Right atrium auricular region (tissue), 2 donors: ENCODE measurements around the gene ALDH1A1. TPM values are rescaled to one million over a fixed set of nuclear protein-coding genes. Genes with fewer than 3 reads are reported as not detected.

Experiments used
- DNase-seq: peaks from one replicate; pipeline ENCODE4 v3.0.0-alpha.2; 2019; ENCODE audit warnings: low spot score
- H3K27ac ChIP-seq, 2 donors: fragments of 200-600 bp; sonication (generic); 1 replicate in 1 of 2; 2 replicates in 1 of 2; pipeline ENCODE4 v1.5.1; 2016 to 2019
- H3K27me3 ChIP-seq, 2 donors: fragments of 200-600 bp; sonication (generic); one replicate each; pipeline versions ENCODE4 v1.5.1 to v1.6.0; 2017 to 2019
- H3K36me3 ChIP-seq: fragments of 200-600 bp; sonication (generic); one replicate; pipeline ENCODE4 v1.5.1; 2016
- H3K4me1 ChIP-seq, 2 donors: fragments of 200-600 bp; sonication (generic); one replicate each; pipeline versions ENCODE4 v1.5.1 to v1.6.0; 2017 to 2019
- H3K4me3 ChIP-seq, 2 donors: fragments of 200-600 bp; sonication (generic); 1 replicate in 1 of 2; 2 replicates in 1 of 2; pipeline ENCODE4 v1.5.1; 2017 to 2019; ENCODE audit warnings: mild to moderate bottlenecking in 1 of 2, moderate library complexity in 1 of 2
- H3K9me3 ChIP-seq, 2 donors: fragments of 200-600 bp; sonication (generic); one replicate each; pipeline ENCODE4 v1.5.1; 2019
- total RNA-seq, 2 donors: library from RNA; depleted of rRNA; stranded (reverse); fragments of >200 nt; gene quantifications; one replicate each; pipeline ENCODE4 v1.1.0, GENCODE V29; 2016
- TF ChIP-seq, protein P1 (sequence below), 2 donors: fragments of 200-600 bp; sonication (generic); IDR thresholded peaks; one replicate each; pipeline ENCODE4 v1.5.1; 2019; ENCODE audit warnings: antibody characterized with exemption in 2 of 2

Gene ALDH1A1
- total RNA-seq, 2 donors from 2014 or later = 24.0 to 32.2 TPM

DNA sequence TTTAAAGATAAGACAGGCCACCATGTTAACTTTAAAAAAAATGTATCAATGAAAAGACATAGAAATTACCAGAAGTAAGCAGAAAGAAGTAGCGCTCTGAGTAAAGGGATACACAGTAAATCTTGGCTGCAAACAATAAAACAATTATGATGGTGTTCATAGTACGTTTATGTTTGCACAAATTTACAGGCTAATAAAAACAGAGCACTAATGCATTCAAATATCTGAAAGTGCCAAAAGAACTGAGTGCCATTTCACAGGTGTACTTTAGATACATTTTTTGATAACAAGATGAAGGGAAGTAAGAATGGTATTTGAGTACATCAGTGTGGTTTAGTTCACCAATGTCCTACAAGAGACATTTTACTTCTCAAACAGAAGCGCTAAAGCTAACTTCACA is 32.9 kb upstream of the ALDH1A1 start:
- no peaks in the 10 kb centered on the region for H3K4me1 ChIP-seq
- H3K36me3 ChIP-seq = no peaks in the 10 kb centered on the region
- no peaks in the 10 kb centered on the region for H3K27me3 ChIP-seq
- H3K4me3 ChIP-seq = no peak overlapping the region
- TF ChIP-seq, protein P1, sequence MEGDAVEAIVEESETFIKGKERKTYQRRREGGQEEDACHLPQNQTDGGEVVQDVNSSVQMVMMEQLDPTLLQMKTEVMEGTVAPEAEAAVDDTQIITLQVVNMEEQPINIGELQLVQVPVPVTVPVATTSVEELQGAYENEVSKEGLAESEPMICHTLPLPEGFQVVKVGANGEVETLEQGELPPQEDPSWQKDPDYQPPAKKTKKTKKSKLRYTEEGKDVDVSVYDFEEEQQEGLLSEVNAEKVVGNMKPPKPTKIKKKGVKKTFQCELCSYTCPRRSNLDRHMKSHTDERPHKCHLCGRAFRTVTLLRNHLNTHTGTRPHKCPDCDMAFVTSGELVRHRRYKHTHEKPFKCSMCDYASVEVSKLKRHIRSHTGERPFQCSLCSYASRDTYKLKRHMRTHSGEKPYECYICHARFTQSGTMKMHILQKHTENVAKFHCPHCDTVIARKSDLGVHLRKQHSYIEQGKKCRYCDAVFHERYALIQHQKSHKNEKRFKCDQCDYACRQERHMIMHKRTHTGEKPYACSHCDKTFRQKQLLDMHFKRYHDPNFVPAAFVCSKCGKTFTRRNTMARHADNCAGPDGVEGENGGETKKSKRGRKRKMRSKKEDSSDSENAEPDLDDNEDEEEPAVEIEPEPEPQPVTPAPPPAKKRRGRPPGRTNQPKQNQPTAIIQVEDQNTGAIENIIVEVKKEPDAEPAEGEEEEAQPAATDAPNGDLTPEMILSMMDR (IDR thresholded peaks at IDR 0.05) = no peak
- no peaks in the 10 kb centered on the region for H3K9me3 ChIP-seq
- DNase-seq = no peak
- no peak overlapping the region for H3K27ac ChIP-seq

DNA sequence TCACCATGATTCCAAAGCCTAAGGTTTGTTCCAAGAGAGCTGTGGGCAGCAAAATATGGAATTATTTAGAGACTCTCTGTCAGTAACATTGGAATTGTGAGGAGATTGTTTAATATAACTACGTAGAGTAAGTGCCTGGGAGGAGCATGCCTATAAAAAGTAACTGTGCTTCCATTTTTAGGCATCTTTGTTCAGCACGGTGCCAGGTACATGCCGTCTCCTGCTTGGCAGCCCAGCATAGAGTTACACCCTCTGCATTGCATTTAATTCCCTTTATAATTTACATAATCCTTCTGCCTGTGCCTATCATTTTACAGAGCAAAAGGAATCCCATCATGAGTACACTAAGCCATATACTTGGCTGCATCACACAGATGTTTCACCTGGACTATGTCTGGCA is 32.1 kb upstream of the ALDH1A1 start:
- H3K4me1 ChIP-seq = no peaks in the 10 kb centered on the region
- DNase-seq = no peak
- no peaks in the 10 kb centered on the region for H3K36me3 ChIP-seq
- H3K27ac ChIP-seq = no peak overlapping the region
- H3K9me3 ChIP-seq = no peaks in the 10 kb centered on the region
- no peak overlapping the region for H3K4me3 ChIP-seq
- no peaks in the 10 kb centered on the region for H3K27me3 ChIP-seq
- TF ChIP-seq, protein P1 (IDR thresholded peaks at IDR 0.05) = no peak

DNA sequence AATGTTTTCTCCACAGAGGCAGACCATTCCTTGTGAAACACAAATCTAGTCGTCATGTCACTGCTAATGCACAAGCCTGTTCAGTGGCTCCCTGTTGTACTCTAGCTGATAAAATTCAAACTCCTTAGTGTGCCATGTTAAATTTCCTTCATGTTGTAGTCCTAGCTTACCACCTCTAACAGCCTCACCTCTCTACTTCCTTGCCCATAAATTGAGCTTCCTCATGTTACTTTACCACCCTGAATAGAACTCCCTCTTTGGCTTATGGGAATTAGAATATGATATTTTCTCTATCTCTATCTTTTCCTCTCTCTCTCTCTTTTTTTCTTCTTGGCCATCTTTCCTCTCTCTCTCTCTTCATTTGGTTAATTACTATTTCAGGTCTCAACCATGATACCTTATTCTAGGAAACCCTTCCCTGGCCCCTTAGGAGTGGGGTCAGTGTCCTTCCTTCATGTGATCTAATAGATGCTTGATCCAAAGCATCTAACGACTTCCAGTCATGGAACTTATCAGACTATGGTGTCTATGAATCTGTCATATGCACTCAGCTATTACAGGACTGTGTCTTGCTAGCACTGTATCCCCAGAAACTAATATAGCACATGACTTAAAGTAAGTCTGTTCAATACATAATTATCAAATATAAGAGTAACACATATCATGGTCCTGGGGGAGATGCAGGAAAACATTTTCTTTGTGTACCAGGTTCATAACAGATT is 31.5 kb upstream of the ALDH1A1 start:
- no peaks in the 10 kb centered on the region for H3K27me3 ChIP-seq
- TF ChIP-seq, protein P1 (IDR thresholded peaks at IDR 0.05) = no peak

DNA sequence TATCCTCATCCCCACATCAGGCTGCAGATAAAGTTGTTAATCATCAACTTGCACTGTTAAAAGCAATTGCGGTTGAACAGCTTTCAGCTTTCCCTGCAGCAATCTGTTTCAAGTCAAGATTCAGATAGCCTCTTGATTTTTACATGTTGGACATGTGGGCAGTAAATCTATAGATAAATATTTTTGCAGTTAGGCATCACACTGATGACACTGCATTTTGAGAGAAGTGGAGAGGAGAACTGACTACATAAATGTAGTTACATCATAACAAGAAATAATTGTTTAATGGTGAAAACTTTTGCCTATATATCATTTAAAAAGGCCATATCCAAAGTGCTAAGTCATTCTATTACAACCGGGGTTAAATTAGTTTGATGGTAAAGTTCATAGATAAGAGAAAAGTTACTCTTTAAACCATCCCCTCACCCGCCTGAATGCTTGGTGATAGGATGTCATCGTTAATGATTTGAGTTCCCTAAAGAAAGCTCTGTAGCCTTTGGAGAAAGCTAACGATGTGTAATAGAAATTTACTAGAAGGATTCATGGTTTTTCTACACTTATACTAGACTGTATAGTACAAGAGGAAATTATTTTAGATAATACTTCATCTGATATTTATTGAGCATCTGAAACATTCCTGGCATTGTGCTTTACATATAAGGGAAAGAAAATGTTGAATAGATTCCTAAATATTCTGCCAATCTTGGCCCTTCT is 30.8 kb upstream of the ALDH1A1 start:
- H3K27ac ChIP-seq = no peak overlapping the region
- DNase-seq = no peak

More for the DNA sequence above, 31.5 kb upstream of the ALDH1A1 start:
- H3K9me3 ChIP-seq = no peaks in the 10 kb centered on the region
- no peak overlapping the region for H3K4me3 ChIP-seq
- H3K36me3 ChIP-seq = no peaks in the 10 kb centered on the region
- DNase-seq = no peak
- no peak overlapping the region for H3K27ac ChIP-seq
- no peaks in the 10 kb centered on the region for H3K4me1 ChIP-seq

DNA sequence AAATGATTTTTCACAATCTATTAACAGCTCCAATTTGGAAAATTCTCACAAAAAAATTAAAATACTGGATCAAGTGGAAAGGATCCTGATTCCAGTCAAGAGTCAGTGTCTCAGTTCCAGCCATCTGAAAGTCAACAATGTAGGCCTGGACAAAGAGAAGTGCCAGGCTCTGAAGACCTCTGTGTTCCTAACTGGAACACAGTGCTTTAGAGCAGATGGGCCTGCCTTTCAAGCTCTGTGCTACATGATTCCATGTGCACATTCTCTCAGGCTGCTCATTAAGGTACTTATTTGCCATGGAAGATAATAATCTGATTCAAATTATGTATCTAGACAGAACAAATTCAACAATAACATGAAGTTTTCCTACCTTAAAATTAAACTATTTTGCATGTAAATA is 30.2 kb upstream of the ALDH1A1 start:
- Histone ChIP-seq H3K27me3 (no peaks in the 10 kb centered on the region), H3K9me3 (no peaks in the 10 kb centered on the region), H3K36me3 (no peaks in the 10 kb centered on the region), H3K4me3 (no peak overlapping the region), H3K27ac (no peak overlapping the region), H3K4me1 (no peaks in the 10 kb centered on the region)
- DNase-seq = no peak
- TF ChIP-seq, protein P1 (IDR thresholded peaks at IDR 0.05) = no peak

More for the DNA sequence above, 30.8 kb upstream of the ALDH1A1 start:
- no peaks in the 10 kb centered on the region for H3K27me3 ChIP-seq
- H3K4me1 ChIP-seq = no peaks in the 10 kb centered on the region
- H3K4me3 ChIP-seq = no peak overlapping the region
- no peaks in the 10 kb centered on the region for H3K9me3 ChIP-seq
- TF ChIP-seq, protein P1 (IDR thresholded peaks at IDR 0.05) = no peak
- no peaks in the 10 kb centered on the region for H3K36me3 ChIP-seq
